ENCODE measurements around the gene IFI35. TPM values are rescaled to one million over a fixed set of nuclear protein-coding genes. Genes with fewer than 3 reads are reported as not detected.

Gene IFI35
- total and polyA plus RNA-seq, 9 of the 15 experiments (the other 6 are each of a cell fraction or from before 2014, with no cell fraction given), result 4.4 to 13.1 (median 10.2) TPM

GRCh38 chr17:43006639-43007551 is at the start of gene IFI35 (continued):
- no peak for TF ChIP-seq C11orf30 (IDR thresholded peaks at IDR 0.05; ENCODE audit: low read depth)
- TF ChIP-seq HIVEP1 (CRISPR knock-in tag; IDR thresholded peaks at IDR 0.05), result 0 out of 2 replicates have a peak, but pooled peaks have one; percentile 24
- peak in 1 of 2 experiments; percentile 51; a peak in 1 of 4 replicates for TF ChIP-seq RCOR1 (IDR thresholded peaks at IDR 0.05; ENCODE audit: borderline replicate concordance in 1 of 2, low read depth in 2 of 2, low read length in 2 of 2)
- no peak for TF ChIP-seq ELK1 (CRISPR knock-in tag; IDR thresholded peaks at IDR 0.05)
- TF ChIP-seq ZNF253 (CRISPR knock-in tag; conservative IDR thresholded peaks at IDR 0.05), result no peak
- TF ChIP-seq TSHZ1 (CRISPR knock-in tag; IDR thresholded peaks at IDR 0.05), result no peak
- TF ChIP-seq ZNF282 (CRISPR knock-in tag; IDR thresholded peaks at IDR 0.05), result no peak
- no peak for TF ChIP-seq THAP12 (CRISPR knock-in tag; IDR thresholded peaks at IDR 0.05)
- 0 out of 2 replicates have a peak, but pooled peaks have one; percentile 35 for TF ChIP-seq TARDBP (IDR thresholded peaks at IDR 0.05)
- no peak for TF ChIP-seq SIRT6 (IDR thresholded peaks at IDR 0.05; ENCODE audit: low read depth, low read length)
- TF ChIP-seq PCBP2 (IDR thresholded peaks at IDR 0.05; ENCODE audit: low read depth, low read length, poor library complexity, severe bottlenecking), result no peak
- peak; percentile 25; the same call in 1 of the 2 replicates for TF ChIP-seq IRF2 (CRISPR knock-in tag; IDR thresholded peaks at IDR 0.05)
- no peak for TF ChIP-seq ZNF561 (CRISPR knock-in tag; conservative IDR thresholded peaks at IDR 0.05)
- no peak for TF ChIP-seq TCF3 (CRISPR knock-in tag; IDR thresholded peaks at IDR 0.05)
- TF ChIP-seq RUNX1 (IDR thresholded peaks at IDR 0.05; ENCODE audit: low read depth), result no peak
- no peak for TF ChIP-seq STAT5A (IDR thresholded peaks at IDR 0.05; ENCODE audit: borderline replicate concordance, low read length)
- TF ChIP-seq DDX20 (tag; IDR thresholded peaks at IDR 0.05; ENCODE audit: low read depth), result no peak
- no peak for TF ChIP-seq FOXJ3 (CRISPR knock-in tag; IDR thresholded peaks at IDR 0.05)
- TF ChIP-seq SNAPC5 (CRISPR knock-in tag; IDR thresholded peaks at IDR 0.05), result no peak
- no peak for TF ChIP-seq SAFB2 (IDR thresholded peaks at IDR 0.05; ENCODE audit: borderline replicate concordance, low read depth, low read length, severe bottlenecking)
- TF ChIP-seq CBX1 (IDR thresholded peaks at IDR 0.05; ENCODE audit: low read depth), result no peak
